ENCODE measurements around the gene GPR6.

DNA sequence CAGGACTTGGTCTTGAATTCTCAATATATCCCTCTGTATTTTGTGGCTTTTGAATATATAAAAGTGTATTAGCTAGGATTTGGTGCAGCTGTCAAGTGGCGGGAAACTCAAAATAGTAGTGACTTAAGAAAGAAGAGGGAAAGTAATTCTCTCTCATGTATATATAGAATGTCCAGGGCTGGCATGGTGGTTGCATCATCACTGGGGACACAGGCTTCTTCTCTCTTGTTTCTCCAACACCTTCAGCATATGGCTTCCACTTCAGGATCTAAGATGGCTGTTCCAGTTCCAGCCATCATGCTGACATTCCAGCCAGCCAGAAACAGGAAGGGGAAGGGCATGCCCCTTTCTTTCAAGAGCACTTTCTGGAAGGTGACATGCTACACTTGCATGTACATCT is 11.8 kb upstream of the GPR6 start:
- TF ChIP-seq, protein P1, sequence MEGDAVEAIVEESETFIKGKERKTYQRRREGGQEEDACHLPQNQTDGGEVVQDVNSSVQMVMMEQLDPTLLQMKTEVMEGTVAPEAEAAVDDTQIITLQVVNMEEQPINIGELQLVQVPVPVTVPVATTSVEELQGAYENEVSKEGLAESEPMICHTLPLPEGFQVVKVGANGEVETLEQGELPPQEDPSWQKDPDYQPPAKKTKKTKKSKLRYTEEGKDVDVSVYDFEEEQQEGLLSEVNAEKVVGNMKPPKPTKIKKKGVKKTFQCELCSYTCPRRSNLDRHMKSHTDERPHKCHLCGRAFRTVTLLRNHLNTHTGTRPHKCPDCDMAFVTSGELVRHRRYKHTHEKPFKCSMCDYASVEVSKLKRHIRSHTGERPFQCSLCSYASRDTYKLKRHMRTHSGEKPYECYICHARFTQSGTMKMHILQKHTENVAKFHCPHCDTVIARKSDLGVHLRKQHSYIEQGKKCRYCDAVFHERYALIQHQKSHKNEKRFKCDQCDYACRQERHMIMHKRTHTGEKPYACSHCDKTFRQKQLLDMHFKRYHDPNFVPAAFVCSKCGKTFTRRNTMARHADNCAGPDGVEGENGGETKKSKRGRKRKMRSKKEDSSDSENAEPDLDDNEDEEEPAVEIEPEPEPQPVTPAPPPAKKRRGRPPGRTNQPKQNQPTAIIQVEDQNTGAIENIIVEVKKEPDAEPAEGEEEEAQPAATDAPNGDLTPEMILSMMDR (IDR thresholded peaks at IDR 0.05; ENCODE audit: low read depth, low read length, poor library complexity, severe bottlenecking) = no peak
- no peak for TF ChIP-seq EZH2phosphoT487 (IDR thresholded peaks at IDR 0.05; ENCODE audit: borderline replicate concordance, low read length)
